Fibroblast of lung (primary cell): Measurements from ENCODE around the gene MSX1. TPM values are rescaled to one million over a fixed set of nuclear protein-coding genes. Genes with fewer than 3 reads are reported as not detected.
A peak's percentile ranks its signal among the peaks of the same experiment; 100 is the strongest.

Experiments used
- DNase-seq, 2 donors: peaks; one replicate each; pipeline versions ENCODE4 v3.0.0 to v3.0.0-alpha.2; 2010; ENCODE audit warnings: low read depth in 2 of 2
- H2AFZ ChIP-seq: 2 replicates; pipeline ENCODE4 v1.5.1; 2012; ENCODE audit warnings: low read length, control low read depth, inconsistent platforms
- H3K27ac ChIP-seq: 2 replicates; pipeline ENCODE4 v1.5.1; 2011; ENCODE audit warnings: low read length, control low read depth; ENCODE audit not compliant: insufficient read depth
- H3K27me3 ChIP-seq: 2 replicates; pipeline ENCODE4 v1.5.1; 2011; ENCODE audit warnings: mild to moderate bottlenecking, low read length; ENCODE audit not compliant: control insufficient read depth, insufficient read depth
- H3K36me3 ChIP-seq: 2 replicates; pipeline ENCODE4 v1.5.1; 2011; ENCODE audit warnings: low read length; ENCODE audit not compliant: control insufficient read depth, insufficient read depth
- H3K4me1 ChIP-seq: 2 replicates; pipeline ENCODE4 v1.5.1; 2011; ENCODE audit warnings: low read length; ENCODE audit not compliant: control insufficient read depth, insufficient read depth; ENCODE audit errors: extremely low read depth
- H3K4me2 ChIP-seq: 2 replicates; pipeline ENCODE4 v1.5.1; 2011; ENCODE audit warnings: low read length, control low read depth; ENCODE audit not compliant: insufficient read depth; ENCODE audit errors: extremely low read depth
- H3K4me3 ChIP-seq, 4 experiments: fragments of 200-600 bp in 1 of 4; sonication (generic) in 1 of 4; replicated peaks in 1 of 4; 2 replicates each; pipeline ENCODE4 v1.5.1; 2011 to 2016; ENCODE audit warnings: low read length in 4 of 4, low read depth in 3 of 4, mild to moderate bottlenecking in 3 of 4, control low read depth in 2 of 4, inconsistent platforms in 1 of 4, mixed read lengths in 1 of 4; ENCODE audit not compliant: insufficient read depth in 1 of 4; ENCODE audit errors: control extremely low read depth in 1 of 4
- H3K79me2 ChIP-seq: 2 replicates; pipeline ENCODE4 v1.5.1; 2012; ENCODE audit warnings: mild to moderate bottlenecking, low read length, inconsistent platforms; ENCODE audit not compliant: control insufficient read depth, insufficient read depth
- H3K9ac ChIP-seq: 2 replicates; pipeline ENCODE4 v1.5.1; 2011; ENCODE audit warnings: mild to moderate bottlenecking, low read length, control low read depth; ENCODE audit not compliant: insufficient read depth
- H3K9me3 ChIP-seq: 2 replicates; pipeline ENCODE4 v1.5.1; 2012; ENCODE audit warnings: low read depth, low read length; ENCODE audit not compliant: control insufficient read depth, insufficient read depth
- H4K20me1 ChIP-seq: 2 replicates; pipeline ENCODE4 v1.5.1; 2011; ENCODE audit warnings: low read length; ENCODE audit not compliant: control insufficient read depth, insufficient read depth; ENCODE audit errors: extremely low read depth
- EZH2 ChIP-seq: IDR thresholded peaks from 2 replicates; pipeline ENCODE4 v1.5.1; 2012; ENCODE audit warnings: low read length, control low read depth, mild to moderate bottlenecking; ENCODE audit errors: missing control alignments
- polyA plus RNA-seq, 2 donors: library from polyadenylated mRNA; depleted of rRNA in 1 of 2; stranded (reverse) in 1 of 2; unstranded in 1 of 2; fragments of >200 nt; gene quantifications; 2 replicates each; pipeline ENCODE4 v1.2.1, GENCODE V29; 2011 to 2012; ENCODE audit warnings: missing spikeins in 1 of 2
- total RNA-seq: library from RNA; depleted of rRNA; stranded (reverse); fragments of >200 nt; gene quantifications from 2 replicates; pipeline ENCODE4 v1.2.1, GENCODE V29; 2014
- TF ChIP-seq, protein P1 (sequence below), 2 donors: IDR thresholded peaks in 1 of 2; conservative IDR thresholded peaks in 1 of 2; 1 replicate in 1 of 2; 2 replicates in 1 of 2; pipeline ENCODE4 v1.5.1; 2011 to 2012; ENCODE audit warnings: low read length in 2 of 2, control low read depth in 1 of 2, inconsistent platforms in 1 of 2, low read depth in 1 of 2, mild to moderate bottlenecking in 1 of 2

Gene MSX1
- total and polyA plus RNA-seq, 2 donors (not counting 1 experiment from before 2014, with no cell fraction given), result 1.3 to 2.1 TPM

DNA sequence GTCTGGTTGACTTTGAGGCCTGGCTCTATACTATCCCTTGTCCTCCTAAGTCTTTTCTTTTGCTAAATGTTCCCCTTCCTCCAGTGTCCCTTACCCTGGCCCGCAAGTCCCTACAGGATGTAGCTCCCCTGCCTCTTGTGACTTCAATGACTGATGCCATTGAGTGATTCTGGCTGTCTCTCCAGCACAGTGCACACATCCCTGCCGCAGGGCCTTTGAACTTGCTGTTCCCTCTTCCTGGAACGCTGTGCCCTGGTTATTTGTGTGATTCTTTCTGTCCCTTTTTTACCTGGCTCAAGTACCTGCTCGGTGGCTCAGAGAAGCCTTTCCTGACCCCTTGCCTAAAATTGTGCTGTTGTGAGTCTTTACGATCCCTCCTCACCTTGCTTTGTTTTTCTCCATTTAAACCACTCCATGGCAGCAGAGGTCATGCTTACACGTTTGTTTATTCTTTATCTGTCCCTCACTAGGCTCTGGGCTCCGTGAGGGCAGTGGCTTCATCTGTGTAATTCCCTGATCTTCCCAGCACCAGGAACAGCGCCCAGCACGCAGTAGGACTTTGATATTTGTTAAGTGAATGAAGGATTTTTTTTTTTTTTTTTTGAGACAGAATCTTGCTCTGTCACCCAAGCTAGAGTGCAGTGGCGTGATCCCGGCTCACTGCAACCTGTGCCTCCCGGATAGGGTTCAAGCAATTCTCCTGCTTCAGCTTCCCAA lies 17.6 kb downstream of the MSX1 start:
- Histone ChIP-seq H3K79me2 (no peaks in the 10 kb centered on the region), H3K4me3 (no peak overlapping the region), H2AFZ (no peak overlapping the region), H3K27ac (no peak overlapping the region), H3K36me3 (no peaks in the 10 kb centered on the region), H3K9ac (no peak overlapping the region), H3K9me3 (no peaks in the 10 kb centered on the region), H3K27me3 (peaks cover 27% of the 10 kb centered on the region), H3K4me2 (no peak overlapping the region), H4K20me1 (no peaks in the 10 kb centered on the region), H3K4me1 (no peaks in the 10 kb centered on the region)
- no peak for DNase-seq
- TF ChIP-seq EZH2, result no peak
- TF ChIP-seq, protein P1, sequence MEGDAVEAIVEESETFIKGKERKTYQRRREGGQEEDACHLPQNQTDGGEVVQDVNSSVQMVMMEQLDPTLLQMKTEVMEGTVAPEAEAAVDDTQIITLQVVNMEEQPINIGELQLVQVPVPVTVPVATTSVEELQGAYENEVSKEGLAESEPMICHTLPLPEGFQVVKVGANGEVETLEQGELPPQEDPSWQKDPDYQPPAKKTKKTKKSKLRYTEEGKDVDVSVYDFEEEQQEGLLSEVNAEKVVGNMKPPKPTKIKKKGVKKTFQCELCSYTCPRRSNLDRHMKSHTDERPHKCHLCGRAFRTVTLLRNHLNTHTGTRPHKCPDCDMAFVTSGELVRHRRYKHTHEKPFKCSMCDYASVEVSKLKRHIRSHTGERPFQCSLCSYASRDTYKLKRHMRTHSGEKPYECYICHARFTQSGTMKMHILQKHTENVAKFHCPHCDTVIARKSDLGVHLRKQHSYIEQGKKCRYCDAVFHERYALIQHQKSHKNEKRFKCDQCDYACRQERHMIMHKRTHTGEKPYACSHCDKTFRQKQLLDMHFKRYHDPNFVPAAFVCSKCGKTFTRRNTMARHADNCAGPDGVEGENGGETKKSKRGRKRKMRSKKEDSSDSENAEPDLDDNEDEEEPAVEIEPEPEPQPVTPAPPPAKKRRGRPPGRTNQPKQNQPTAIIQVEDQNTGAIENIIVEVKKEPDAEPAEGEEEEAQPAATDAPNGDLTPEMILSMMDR (conservative IDR thresholded peaks at IDR 0.05 in 1 of 2, IDR thresholded peaks at IDR 0.05 in 1 of 2; ENCODE audit: low read depth in 1 of 2, low read length in 2 of 2), result no peak

DNA sequence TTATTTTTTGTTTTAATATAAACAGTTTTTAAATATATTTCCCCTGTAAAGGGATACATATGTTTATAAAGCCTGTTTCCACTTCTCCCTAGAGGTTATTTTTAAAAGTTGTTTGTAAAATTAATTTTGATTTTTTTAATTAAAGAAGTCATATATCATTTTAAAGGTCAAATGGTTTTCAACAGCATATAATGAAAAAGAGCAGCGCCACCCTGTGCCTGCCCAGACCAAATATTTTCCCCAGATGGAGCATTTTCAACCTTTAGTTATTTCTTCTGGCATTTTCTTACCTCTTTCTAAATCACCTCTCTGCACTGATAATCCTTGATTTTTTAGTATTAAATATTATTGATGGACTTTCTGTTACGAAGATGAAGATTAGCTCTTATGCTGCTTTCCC lies 21.0 kb downstream of the MSX1 start:
- Histone ChIP-seq H2AFZ (no peak overlapping the region), H3K4me3 (no peak overlapping the region), H3K9me3 (no peaks in the 10 kb centered on the region), H3K79me2 (no peaks in the 10 kb centered on the region), H3K4me2 (no peak overlapping the region), H3K9ac (no peak overlapping the region), H3K36me3 (no peaks in the 10 kb centered on the region), H3K27ac (no peak overlapping the region), H3K27me3 (peaks cover 5% of the 10 kb centered on the region), H4K20me1 (no peaks in the 10 kb centered on the region), H3K4me1 (no peaks in the 10 kb centered on the region)
- TF ChIP-seq, protein P1 (conservative IDR thresholded peaks at IDR 0.05 in 1 of 2, IDR thresholded peaks at IDR 0.05 in 1 of 2; ENCODE audit: low read depth in 1 of 2, low read length in 2 of 2), result peak; percentile 25 to 41
- TF ChIP-seq EZH2, result no peak
- DNase-seq, result no peak

DNA sequence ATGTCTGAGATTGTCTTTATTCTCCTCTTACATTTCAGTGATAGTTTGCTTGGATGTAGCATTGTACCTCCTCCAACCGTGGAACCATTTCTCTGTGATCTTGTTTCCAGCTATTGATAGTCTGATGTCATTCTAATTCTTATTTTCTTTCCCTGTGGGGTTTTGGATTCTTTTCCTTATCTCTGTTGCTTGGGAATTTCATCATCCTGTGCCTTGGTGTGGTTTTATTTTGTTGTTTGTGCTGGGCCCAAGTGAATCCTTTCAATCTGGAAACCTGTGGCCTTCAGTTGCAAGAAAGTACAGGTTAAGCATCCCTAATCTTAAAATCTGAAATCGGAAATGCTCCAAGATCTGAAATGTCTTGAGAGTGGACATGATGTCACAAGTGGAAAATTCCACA lies 22.0 kb downstream of the MSX1 start:
- Histone ChIP-seq H3K9me3 (no peaks in the 10 kb centered on the region), H3K27me3 (peaks cover 5% of the 10 kb centered on the region), H4K20me1 (no peaks in the 10 kb centered on the region), H3K27ac (no peak overlapping the region), H3K4me2 (no peak overlapping the region), H2AFZ (no peak overlapping the region), H3K9ac (no peak overlapping the region), H3K4me3 (no peak overlapping the region), H3K4me1 (no peaks in the 10 kb centered on the region), H3K79me2 (no peaks in the 10 kb centered on the region), H3K36me3 (no peaks in the 10 kb centered on the region)
- no peak for DNase-seq
- TF ChIP-seq, protein P1 (conservative IDR thresholded peaks at IDR 0.05 in 1 of 2, IDR thresholded peaks at IDR 0.05 in 1 of 2; ENCODE audit: low read depth in 1 of 2, low read length in 2 of 2), result no peak
- TF ChIP-seq EZH2, result no peak
